ENCODE results near the gene STT3A.

GRCh38 chr11:125569915-125570621, 22.6 kb upstream of the STT3A start:
- TF ChIP-seq CTCF (optimal IDR thresholded peaks at IDR 0.05 in 1 of 3, IDR thresholded peaks at IDR 0.05 in 1 of 3, conservative IDR thresholded peaks at IDR 0.05 in 1 of 3; ENCODE audit: extremely low read depth in 1 of 3, insufficient read depth in 2 of 3, low read length in 3 of 3) (no peak), EZH2 (IDR thresholded peaks at IDR 0.05; ENCODE audit: low read length) (no peak)
